Activated CD8-positive, alpha-beta memory T cell treated with anti-CD3 and anti-CD28 coated beads for 48 hours (primary cell): ENCODE measurements around the gene ECHS1.
A peak's percentile ranks its signal among the peaks of the same experiment; 100 is the strongest.
"Not testable (repeated sequence)": the region's sequence is repeated elsewhere in the genome, so short reads cannot be mapped to it uniquely, and the experiment has no call there.

Experiments
- DNase-seq, 3 experiments: peaks; one replicate each; pipeline ENCODE4 v3.0.0-alpha.2; 2020; ENCODE audit warnings: low read depth in 2 of 3, low spot score in 2 of 3

The ECHS1 gene

GRCh38 chr10:133379152-133379800, 6.1 kb upstream of the ECHS1 start, which contains the start of gene PAOX:
Gene PAOX, plus strand, starts transcription at chr10:133379262. Its CDS starts 55 bp downstream, at chr10:133379317.
- peak in 2 of 3 experiments; percentile 52 to 58 for DNase-seq

- peak in 1 of 3 experiments; percentile 32 for DNase-seq
Observed at GRCh38 chr10:133378251-133379096, 5.3 kb upstream of the ECHS1 start.

DNA sequence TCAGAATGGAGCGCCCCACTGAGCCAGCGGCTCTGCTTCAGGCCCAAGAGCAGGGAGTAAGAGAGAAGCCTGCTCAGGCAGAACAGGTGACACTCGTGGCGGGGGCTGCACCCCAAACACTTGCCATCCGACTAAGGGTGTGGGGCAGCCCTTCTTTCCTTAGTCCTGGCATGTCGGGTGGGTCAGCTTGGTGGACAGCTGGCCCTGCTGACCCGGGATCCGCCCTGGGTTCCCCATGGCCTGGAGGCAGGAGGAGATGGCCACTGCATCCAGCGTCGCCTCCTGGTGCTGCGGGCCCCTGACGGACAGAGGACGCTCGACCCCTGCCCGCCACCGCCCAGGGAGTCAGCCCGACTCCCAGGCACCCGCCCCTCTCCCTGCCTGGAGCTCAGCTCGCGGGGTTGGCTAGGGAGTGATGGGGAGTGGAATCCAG, 4.7 kb upstream of the ECHS1 start:
- no peak for DNase-seq

DNA sequence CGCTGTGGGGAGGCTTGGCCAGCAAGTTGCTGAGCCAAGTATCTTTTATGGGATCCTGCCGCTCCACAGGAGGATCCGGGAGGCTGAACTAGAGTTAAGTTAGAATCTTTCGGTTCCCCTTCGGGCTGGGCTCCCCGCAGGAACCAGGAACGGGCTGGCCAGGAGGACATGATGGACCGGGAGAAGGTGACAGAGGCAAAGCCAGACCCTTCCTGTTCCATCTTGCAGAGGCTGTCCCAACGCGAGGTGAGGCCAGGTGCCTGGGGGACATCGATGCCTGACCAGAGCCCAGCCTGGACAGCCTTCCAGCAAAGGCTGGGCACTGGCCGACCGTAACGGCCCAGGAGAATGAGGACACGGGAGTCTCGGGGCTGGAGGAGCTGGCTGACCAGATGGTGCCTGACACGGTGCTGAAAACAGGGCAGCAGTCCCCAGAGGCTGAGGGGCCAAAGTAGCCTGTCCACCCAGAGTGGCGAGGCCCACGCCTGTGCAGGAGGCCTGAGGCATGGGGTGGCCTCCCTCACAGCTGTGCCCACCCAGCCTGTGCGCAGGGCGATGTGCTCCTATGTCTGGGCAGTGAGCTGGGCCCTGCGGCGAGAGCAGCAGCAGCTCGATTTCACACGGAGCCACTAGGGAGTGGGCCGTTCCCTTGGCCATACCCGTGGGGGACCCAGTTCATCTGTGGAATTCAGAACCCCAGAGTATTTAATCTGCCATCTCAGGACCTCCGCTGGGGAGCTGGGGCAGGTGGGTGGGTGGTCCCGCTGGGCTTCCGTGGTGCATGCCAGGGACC, 4.1 kb upstream of the ECHS1 start:
- no peak for DNase-seq

DNA sequence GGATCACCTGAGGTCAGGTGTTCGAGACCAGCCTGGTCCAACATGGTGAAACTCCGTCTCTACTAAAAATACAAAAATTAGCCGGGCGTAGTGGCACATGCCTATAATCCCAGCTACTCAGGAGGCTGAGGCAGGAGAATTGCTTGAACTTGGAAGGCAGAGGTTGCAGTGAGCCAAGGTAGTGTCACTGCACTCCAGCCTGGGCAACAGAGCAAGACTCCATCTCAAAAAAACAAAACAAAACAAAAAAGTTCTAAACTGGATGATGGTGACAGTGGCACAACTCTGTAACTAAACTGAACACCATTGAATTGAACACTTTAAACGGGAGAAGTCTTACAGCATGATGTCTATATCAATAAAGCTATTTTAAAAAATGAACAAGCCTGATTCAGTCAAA, 3.0 kb upstream of the ECHS1 start:
- not testable (repeated sequence) for DNase-seq

GRCh38 chr10:133375357-133376115, 2.4 kb upstream of the ECHS1 start:
- DNase-seq = no peak

GRCh38 chr10:133372507-133372906, 647 bp downstream of the ECHS1 start:
- no peak for DNase-seq

GRCh38 chr10:133370030-133370786, 2.9 kb downstream of the ECHS1 start:
- no peak for DNase-seq

DNA sequence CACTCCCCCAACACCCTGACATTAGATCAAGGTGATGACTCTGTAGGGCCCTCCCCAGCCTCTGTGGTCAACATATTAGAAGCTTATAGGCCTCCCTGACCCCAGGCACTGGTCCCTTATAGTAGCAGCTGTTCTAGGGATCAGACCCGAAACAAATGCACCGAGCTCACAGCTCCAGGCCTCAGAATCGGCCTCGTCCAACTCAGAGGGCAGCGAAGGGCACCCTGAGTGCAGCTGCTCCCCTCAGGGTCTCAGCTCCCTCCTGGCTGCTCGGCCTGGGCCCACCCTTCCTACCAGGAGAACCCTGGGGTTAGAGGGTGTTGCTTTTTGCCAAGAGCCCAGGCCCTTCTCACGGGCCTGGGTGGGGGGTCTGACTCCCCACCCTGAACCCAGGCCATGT, 5.0 kb downstream of the ECHS1 start:
- no peak for DNase-seq

DNA sequence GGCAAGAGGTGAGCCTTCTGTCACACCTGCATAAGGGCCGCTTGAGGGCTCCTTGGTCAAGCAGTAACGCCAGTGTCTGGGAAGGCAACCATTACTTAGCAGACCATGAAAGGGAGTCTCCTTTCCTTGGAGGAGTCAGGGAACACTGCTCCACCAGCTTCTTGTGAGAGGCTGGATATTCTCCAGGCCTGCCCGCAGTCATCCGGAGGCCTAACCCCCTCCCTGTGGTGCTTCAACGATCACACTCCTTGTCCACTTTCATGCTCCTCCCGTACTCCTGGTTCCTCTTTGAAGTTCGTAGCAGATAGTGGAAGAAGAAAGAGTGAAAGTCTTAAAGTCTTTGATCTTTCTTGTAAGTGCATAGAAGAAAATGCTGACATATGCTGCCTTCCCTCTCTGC, 5.7 kb downstream of the ECHS1 start:
- DNase-seq = not testable (repeated sequence)

DNA sequence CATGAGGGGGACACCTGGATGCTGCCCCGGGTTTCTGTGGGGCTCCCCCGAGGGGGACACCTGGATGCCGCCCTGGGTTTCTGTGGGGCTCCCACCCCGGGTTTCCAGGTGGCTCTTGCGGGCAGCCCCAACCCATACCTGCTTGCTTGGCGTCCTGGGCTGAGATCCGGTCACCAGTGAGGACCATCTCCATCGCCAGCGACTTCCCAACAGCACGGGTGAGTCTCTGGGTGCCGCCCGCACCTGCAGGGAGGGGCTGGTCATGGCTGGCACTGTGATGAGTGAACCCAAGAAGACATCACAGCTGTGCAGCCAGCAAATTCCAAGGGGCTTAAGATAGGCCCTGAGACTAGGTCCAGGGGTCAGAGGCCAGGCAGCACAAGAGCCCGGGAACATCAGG, 6.4 kb downstream of the ECHS1 start:
- no peak for DNase-seq

GRCh38 chr10:133366130-133366478, 7.0 kb downstream of the ECHS1 start:
- DNase-seq = no peak

- no peak for DNase-seq
Observed at GRCh38 chr10:133365461-133366129, 7.6 kb downstream of the ECHS1 start.

DNA sequence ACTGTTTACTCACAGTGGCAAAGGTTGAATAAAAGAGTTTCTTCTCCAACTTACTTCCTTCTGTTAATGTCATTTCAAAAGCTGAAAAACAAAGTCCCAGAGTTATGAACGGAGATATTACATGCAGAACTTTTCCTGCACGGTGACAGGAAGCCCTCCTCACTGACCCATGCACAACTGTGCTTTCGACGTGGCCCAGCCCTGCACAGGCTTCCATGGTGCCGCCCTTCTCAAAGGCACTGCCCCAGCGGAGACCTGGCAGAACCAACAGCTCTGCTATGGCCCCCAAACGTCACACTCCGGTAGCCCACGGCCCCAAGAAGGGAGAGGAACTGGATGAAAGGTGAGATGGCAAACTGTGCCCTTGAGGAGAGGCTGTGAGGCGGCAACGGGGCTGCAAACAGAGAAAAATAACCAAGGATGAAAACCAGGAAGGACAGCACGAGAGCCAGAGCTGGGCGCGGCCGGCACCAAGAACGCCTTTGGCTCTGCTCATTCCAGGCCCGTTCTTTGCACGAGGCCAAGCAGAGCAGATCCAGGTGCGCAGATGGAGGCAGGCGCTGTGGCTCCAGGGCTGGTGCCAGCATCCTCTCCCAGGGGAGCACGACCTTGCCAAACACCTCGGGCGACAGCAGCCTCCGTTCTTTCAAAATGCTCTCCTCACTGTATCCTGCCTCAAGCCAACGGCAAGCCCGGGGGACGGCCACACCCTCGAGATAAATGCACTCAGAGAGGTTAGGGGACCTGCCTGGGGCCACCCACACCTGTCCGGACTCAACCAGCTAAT, 8.3 kb downstream of the ECHS1 start:
- no peak for DNase-seq

DNA sequence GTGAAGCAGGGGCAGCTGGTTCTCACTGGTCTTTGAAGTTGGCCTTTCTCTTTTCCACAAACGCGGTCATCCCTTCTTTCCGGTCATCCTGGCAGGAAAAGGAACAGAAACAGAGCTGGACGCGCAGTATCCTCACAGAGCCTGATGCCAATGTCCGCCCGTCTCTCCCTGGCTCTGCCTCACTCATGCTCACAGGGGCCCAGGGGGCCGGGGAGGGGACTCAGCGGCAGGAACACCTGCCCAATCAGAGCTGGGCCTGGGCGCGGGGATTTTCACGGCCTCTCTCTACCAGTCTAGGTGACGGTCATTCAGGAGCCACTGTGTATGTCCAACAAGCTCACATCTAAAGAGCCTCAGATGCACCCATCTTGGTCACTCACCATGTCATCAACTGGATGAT, 10.3 kb downstream of the ECHS1 start:
- no peak for DNase-seq

DNA sequence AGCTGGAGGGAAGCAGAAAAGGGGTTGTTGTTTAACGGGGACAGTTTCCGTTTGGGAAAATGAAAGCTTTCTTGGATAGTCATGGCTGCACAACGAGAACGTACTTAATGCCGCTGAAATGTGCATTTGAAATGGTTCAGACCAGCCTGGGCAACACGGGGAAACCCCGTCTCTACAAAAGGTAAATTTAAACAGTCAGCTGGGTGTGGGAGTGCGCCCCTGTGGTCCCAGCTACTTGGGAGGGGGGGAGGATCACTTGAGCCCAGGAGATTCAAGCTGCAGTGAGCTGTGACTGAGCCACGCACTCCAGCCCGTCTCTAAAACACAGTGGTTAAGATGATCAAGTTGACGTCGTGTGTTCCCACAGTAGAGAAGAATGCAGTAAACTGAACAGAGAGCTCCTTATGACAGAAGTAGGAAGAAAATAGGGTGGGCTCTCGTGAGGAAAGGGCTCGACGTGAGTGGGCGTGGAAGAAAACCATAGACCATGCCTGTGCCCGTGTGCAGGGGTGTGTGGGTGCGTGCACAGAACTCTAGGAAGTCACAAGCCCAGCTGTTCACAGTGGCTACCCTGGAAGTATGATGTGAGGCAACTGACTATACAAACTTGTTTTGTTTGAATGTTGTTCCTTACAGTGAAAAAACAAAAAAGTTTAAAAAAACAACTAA, 11.2 kb downstream of the ECHS1 start:
- DNase-seq = no peak

- DNase-seq = no peak
Observed at GRCh38 chr10:133361227-133361626, 11.9 kb downstream of the ECHS1 start.

DNA sequence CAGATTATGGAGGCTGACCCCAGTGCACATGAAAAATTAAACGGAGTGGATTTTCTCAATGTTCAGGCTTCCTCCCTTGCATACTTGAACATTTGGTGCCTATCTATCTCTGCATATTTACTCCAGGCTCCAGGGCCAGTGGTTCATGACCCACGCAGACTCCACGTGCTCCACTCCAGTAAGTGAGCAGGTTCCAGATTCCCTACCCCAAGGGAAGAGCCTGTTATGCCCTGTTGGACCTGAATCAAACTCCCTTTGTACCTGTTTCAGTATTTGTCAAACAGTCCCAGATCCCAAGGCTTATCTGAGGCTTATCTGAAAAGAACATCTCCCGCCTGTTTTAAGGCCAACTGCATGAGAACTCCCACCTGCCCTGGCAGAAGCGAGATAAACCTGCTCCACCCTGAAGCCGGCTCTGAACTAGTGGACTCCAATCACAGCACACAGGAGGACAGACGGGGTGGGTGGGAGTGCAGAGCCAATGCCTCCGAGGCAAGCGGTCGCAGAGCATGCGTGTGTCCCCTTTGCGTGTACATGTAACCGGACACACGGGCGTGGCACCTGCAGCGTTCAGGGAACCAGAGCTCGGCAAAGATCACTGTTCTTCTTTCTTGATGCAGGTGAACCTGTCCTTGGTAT, 13.1 kb downstream of the ECHS1 start:
- no peak for DNase-seq
